Panc1 (cell line): ENCODE results near the gene CDK14. TPM values are rescaled to one million over a fixed set of nuclear protein-coding genes. Genes with fewer than 3 reads are reported as not detected.

ENCODE experiments used
- ATAC-seq: fragments of 200-7000 bp; cut with Tn5 transposase; 2 replicates; pipeline ENCODE4 v1.9.1; 2020; ENCODE audit warnings: mild to moderate bottlenecking, moderate library complexity
- BruUV-seq: library from RNA; stranded (reverse); fragments of 400-500 nt; replicated peaks from 2 replicates; lab custom pipeline; 2021; lab: Mats Ljungman, UMichigan
- CTCF ChIA-PET: fragments of 300-600 bp; sonication (Branson Sonifier 250); formaldehyde crosslinking; loops from one replicate; lab custom pipeline; 2022; ENCODE audit warnings: antibody characterized with exemption; lab: Charles Lee
- POLR2A ChIA-PET: fragments of 300-600 bp; sonication (Branson Sonifier 250); formaldehyde crosslinking; loops from one replicate; lab custom pipeline; 2022; ENCODE audit warnings: antibody characterized with exemption; lab: Charles Lee
- DNase-seq: peaks from one replicate; pipeline ENCODE4 v3.0.0-alpha.2; 2010; ENCODE audit warnings: low read depth, low spot score
- H3K27ac ChIP-seq: 2 replicates; pipeline ENCODE4 v1.5.1; 2011; ENCODE audit warnings: mild to moderate bottlenecking, low read length, inconsistent platforms
- H3K27me3 ChIP-seq: fragments of 200-500 bp; sonication (Bioruptor generic); 2 replicates; pipeline ENCODE4 v1.6.0; 2014; ENCODE audit warnings: low read length, inconsistent platforms; ENCODE audit not compliant: control insufficient read depth, insufficient read depth
- H3K36me3 ChIP-seq: fragments of 200-500 bp; sonication (Bioruptor generic); 2 replicates; pipeline ENCODE4 v1.5.1; 2014; ENCODE audit warnings: inconsistent platforms, mild to moderate bottlenecking, low read length, moderate library complexity; ENCODE audit not compliant: control insufficient read depth, insufficient read depth
- H3K4me1 ChIP-seq: 2 replicates; pipeline ENCODE4 v1.5.1; 2011; ENCODE audit warnings: inconsistent platforms, mild to moderate bottlenecking, low read length, moderate library complexity; ENCODE audit not compliant: control insufficient read depth, insufficient read depth
- H3K4me3 ChIP-seq, 2 experiments: 2 replicates each; pipeline ENCODE4 v1.5.1; 2011 to 2012; ENCODE audit warnings: low read depth in 2 of 2, low read length in 2 of 2, mild to moderate bottlenecking in 2 of 2, inconsistent platforms in 1 of 2, moderate library complexity in 1 of 2
- H3K9me3 ChIP-seq: fragments of 200-500 bp; sonication (Bioruptor generic); 2 replicates; pipeline ENCODE4 v1.5.1; 2014; ENCODE audit warnings: low read depth, mild to moderate bottlenecking, inconsistent platforms, low read length, moderate library complexity; ENCODE audit not compliant: control insufficient read depth, insufficient read depth
- POLR2AphosphoS5 ChIP-seq: IDR thresholded peaks from 2 replicates; pipeline ENCODE4 v1.6.1; 2012; ENCODE audit warnings: mild to moderate bottlenecking, low read depth, low read length, moderate library complexity
- SIN3A ChIP-seq: IDR thresholded peaks from 2 replicates; pipeline ENCODE4 v1.6.1; 2012; ENCODE audit warnings: low read depth, mild to moderate bottlenecking, low read length, moderate library complexity, borderline replicate concordance; ENCODE audit not compliant: insufficient read depth
- TCF7L2 ChIP-seq: IDR thresholded peaks from 2 replicates; pipeline ENCODE4 v1.6.1; 2011; ENCODE audit warnings: mild to moderate bottlenecking, low read depth, low read length, inconsistent platforms
- in situ Hi-C: cut with HindIII; loops from 2 replicates; pipeline ENCODE4 v1.10.0; 2016; ENCODE audit warnings: low sequenced_read_pairs, low pct_unique_long_range_greater_than_20kb
- intact Hi-C: fragments of 100-400 bp; cut with micrococcal nuclease; formaldehyde crosslinking; loops from one replicate; pipeline ENCODE4 v1.10.0; 2022; ENCODE audit not compliant: unreplicated experiment
- total RNA-seq: library from RNA; stranded (reverse); gene quantifications from one replicate; pipeline ENCODE4 v1.2.1, GENCODE V29; 2021; ENCODE audit not compliant: unreplicated experiment
- TF ChIP-seq, protein P1 (sequence below): fragments of 450-650 bp; IDR thresholded peaks from 2 replicates; pipeline ENCODE4 v1.5.1; 2017; ENCODE audit warnings: mild to moderate bottlenecking
- TF ChIP-seq, protein P2 (sequence below), 2 experiments: IDR thresholded peaks; 2 replicates each; pipeline ENCODE4 v1.6.1; 2011 to 2012; ENCODE audit warnings: low read depth in 2 of 2, control low read depth in 1 of 2, low read length in 1 of 2, mild to moderate bottlenecking in 1 of 2, moderate library complexity in 1 of 2; ENCODE audit not compliant: insufficient read depth in 1 of 2

CDK14 gene
- total RNA-seq, 1 experiment from 2014 or later: 3.0 TPM

DNA sequence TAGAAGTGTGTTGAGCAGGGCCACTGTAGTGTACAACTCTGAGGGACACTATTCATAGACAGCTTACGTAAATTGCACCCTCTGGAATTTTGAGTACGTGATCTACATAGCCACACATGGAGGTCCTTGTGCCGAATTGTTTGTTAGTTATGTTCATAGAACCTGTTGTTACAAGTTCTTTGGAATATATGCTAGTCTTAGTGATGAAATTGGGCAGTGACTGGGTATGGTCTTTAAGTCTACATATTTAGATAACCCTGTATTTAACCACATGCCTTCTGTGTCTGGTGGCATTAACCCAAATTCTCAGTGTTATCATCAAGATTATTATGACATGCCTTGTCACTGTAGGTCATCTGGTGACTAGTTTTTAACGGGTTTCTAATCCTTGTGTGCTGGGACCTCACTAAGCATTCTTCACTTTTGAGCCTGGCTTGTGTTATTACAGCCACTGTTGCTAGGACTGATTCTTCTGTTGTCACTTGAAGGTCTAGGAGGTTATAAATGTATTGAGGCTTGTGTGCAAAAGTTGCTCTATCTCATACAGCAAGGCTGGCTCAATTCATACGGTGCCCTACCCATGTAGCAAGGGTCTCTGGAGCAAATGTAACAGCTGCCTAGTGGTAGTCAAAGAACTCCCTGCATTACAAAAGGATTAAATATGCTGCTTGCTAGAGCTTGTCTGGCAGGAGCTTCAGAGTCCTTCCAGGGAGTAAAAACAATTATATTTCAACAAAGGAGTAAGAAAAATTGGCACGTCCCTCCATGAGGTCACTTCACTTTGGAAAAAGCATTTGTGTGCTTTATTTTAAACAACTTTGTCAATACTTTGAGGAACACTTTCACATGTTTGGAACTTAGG, 65.4 kb downstream of the CDK14 start:
- in situ Hi-C loops (no loop called here), intact Hi-C loops (no loop called here)
- no peak for DNase-seq
- no peaks in the 10 kb centered on the region for H3K9me3 ChIP-seq
- TF ChIP-seq, protein P1, sequence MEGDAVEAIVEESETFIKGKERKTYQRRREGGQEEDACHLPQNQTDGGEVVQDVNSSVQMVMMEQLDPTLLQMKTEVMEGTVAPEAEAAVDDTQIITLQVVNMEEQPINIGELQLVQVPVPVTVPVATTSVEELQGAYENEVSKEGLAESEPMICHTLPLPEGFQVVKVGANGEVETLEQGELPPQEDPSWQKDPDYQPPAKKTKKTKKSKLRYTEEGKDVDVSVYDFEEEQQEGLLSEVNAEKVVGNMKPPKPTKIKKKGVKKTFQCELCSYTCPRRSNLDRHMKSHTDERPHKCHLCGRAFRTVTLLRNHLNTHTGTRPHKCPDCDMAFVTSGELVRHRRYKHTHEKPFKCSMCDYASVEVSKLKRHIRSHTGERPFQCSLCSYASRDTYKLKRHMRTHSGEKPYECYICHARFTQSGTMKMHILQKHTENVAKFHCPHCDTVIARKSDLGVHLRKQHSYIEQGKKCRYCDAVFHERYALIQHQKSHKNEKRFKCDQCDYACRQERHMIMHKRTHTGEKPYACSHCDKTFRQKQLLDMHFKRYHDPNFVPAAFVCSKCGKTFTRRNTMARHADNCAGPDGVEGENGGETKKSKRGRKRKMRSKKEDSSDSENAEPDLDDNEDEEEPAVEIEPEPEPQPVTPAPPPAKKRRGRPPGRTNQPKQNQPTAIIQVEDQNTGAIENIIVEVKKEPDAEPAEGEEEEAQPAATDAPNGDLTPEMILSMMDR: no peak
- TF ChIP-seq TCF7L2 (no peak), SIN3A (no peak), POLR2AphosphoS5 (no peak)
- TF ChIP-seq, protein P2, sequence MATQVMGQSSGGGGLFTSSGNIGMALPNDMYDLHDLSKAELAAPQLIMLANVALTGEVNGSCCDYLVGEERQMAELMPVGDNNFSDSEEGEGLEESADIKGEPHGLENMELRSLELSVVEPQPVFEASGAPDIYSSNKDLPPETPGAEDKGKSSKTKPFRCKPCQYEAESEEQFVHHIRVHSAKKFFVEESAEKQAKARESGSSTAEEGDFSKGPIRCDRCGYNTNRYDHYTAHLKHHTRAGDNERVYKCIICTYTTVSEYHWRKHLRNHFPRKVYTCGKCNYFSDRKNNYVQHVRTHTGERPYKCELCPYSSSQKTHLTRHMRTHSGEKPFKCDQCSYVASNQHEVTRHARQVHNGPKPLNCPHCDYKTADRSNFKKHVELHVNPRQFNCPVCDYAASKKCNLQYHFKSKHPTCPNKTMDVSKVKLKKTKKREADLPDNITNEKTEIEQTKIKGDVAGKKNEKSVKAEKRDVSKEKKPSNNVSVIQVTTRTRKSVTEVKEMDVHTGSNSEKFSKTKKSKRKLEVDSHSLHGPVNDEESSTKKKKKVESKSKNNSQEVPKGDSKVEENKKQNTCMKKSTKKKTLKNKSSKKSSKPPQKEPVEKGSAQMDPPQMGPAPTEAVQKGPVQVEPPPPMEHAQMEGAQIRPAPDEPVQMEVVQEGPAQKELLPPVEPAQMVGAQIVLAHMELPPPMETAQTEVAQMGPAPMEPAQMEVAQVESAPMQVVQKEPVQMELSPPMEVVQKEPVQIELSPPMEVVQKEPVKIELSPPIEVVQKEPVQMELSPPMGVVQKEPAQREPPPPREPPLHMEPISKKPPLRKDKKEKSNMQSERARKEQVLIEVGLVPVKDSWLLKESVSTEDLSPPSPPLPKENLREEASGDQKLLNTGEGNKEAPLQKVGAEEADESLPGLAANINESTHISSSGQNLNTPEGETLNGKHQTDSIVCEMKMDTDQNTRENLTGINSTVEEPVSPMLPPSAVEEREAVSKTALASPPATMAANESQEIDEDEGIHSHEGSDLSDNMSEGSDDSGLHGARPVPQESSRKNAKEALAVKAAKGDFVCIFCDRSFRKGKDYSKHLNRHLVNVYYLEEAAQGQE (IDR thresholded peaks at IDR 0.05; ENCODE audit: insufficient read depth in 1 of 2, low read depth in 2 of 2, low read length in 1 of 2): no peak
- no peak overlapping the region for H3K27ac ChIP-seq
- ChIA-PET CTCF (no interaction called here), POLR2A (no interaction called here)
- BruUV-seq: no TSS peak
- H3K4me3 ChIP-seq: no peak overlapping the region
- no peaks in the 10 kb centered on the region for H3K36me3 ChIP-seq
- no peak for ATAC-seq
- no peaks in the 10 kb centered on the region for H3K27me3 ChIP-seq
- H3K4me1 ChIP-seq: no peaks in the 10 kb centered on the region

DNA sequence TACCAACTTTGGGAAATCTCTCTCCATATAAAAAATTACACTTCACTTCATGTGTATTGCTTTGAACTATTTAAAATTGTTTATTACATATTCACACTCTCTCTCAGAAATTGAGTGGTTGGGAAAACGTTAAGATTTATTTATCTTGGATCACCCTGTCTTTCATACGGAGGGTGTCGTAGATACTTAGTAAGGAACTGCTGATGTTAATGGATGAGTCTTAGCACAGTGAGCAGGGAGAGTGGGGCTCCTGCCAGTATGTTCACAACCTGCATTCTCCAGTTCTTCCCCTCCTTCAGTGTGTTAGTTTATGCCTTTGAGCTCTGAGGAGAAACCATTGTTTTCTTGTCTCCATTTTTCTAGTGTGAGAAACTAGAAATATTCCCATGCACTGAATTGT, 67.1 kb downstream of the CDK14 start:
- POLR2A ChIA-PET: interaction anchor here (0.6 kb wide), 1 partner anchor 179 kb away, joined by 5 read pairs; no protein-coding TSS in a partner anchor
- BruUV-seq: no TSS peak
- intact Hi-C loops: no loop called here
- no peak for DNase-seq
- Histone ChIP-seq H3K9me3 (no peaks in the 10 kb centered on the region), H3K4me1 (no peaks in the 10 kb centered on the region), H3K4me3 (no peak overlapping the region), H3K27me3 (no peaks in the 10 kb centered on the region), H3K27ac (no peak overlapping the region), H3K36me3 (no peaks in the 10 kb centered on the region)
- TF ChIP-seq SIN3A: no peak
- TF ChIP-seq, protein P1: no peak
- TF ChIP-seq POLR2AphosphoS5: no peak
- TF ChIP-seq, protein P2 (IDR thresholded peaks at IDR 0.05; ENCODE audit: insufficient read depth in 1 of 2, low read depth in 2 of 2, low read length in 1 of 2): no peak
- no peak for TF ChIP-seq TCF7L2
- ATAC-seq: no peak
- CTCF ChIA-PET: no interaction called here
- in situ Hi-C loops: no loop called here
